GM10248 (cell line): Measurements from ENCODE around the gene SLIT3.

ENCODE experiments used
- CTCF ChIA-PET: fragments of 300-600 bp; sonication (Branson Sonifier 250); formaldehyde crosslinking; extraction: SDS; loops from one replicate; lab custom pipeline; 2021; ENCODE audit warnings: antibody characterized with exemption; lab: Yijun Ruan, JAX
- POLR2A ChIA-PET: fragments of 350-650 bp; sonication (Branson Sonifier 250); formaldehyde crosslinking; extraction: SDS; loops from one replicate; lab custom pipeline; 2020; ENCODE audit warnings: antibody characterized with exemption; lab: Yijun Ruan, JAX
- DNase-seq: peaks from one replicate; pipeline ENCODE4 v3.0.0; 2012; ENCODE audit errors: extremely low spot score
- TF ChIP-seq, protein P1 (sequence below): IDR thresholded peaks from 2 replicates; pipeline ENCODE4 v1.5.1; 2012; ENCODE audit warnings: mild to moderate bottlenecking, low read depth; ENCODE audit errors: extremely low read depth, missing control alignments, control extremely low read depth

SLIT3 gene

DNA sequence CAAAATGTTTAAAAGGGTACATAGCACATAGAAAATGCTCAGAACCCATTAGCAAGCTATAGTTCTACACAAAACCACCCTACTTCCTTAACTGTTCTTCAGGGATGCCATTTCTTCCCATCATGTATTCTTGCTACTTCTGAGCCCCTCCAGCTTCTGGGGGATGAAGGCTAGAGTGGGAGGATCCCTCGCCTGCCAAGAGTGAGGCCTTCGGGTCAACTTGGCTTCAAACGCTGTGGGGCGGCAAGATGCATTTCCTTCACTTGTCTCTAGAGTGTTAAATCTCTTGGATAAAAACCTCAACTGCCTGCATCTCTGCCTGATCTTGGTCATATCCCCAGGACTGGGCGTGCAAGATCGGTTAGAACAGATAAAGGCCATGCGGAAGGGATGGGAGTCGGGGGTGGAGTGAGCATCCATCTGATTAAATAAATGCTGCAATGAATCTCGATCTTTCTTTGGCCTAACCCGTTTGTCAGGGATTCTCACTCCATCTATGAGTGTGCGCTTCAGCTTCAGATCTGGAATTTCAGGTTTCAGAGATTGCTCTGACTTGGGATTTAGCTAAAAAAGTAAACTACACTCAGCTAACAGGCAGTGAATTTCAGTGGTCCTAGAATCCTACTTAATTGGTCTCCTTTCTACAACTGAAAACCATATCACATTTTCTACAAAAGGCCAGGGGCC is 603.8 kb downstream of the SLIT3 start:
- CTCF ChIA-PET, result interaction anchor here (0.9 kb wide), 1 partner anchor 10 kb away, joined by 3 read pairs; no protein-coding TSS in a partner anchor
- DNase-seq, result no peak
- POLR2A ChIA-PET, result no interaction called here
- TF ChIP-seq, protein P1, sequence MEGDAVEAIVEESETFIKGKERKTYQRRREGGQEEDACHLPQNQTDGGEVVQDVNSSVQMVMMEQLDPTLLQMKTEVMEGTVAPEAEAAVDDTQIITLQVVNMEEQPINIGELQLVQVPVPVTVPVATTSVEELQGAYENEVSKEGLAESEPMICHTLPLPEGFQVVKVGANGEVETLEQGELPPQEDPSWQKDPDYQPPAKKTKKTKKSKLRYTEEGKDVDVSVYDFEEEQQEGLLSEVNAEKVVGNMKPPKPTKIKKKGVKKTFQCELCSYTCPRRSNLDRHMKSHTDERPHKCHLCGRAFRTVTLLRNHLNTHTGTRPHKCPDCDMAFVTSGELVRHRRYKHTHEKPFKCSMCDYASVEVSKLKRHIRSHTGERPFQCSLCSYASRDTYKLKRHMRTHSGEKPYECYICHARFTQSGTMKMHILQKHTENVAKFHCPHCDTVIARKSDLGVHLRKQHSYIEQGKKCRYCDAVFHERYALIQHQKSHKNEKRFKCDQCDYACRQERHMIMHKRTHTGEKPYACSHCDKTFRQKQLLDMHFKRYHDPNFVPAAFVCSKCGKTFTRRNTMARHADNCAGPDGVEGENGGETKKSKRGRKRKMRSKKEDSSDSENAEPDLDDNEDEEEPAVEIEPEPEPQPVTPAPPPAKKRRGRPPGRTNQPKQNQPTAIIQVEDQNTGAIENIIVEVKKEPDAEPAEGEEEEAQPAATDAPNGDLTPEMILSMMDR, result no peak

DNA sequence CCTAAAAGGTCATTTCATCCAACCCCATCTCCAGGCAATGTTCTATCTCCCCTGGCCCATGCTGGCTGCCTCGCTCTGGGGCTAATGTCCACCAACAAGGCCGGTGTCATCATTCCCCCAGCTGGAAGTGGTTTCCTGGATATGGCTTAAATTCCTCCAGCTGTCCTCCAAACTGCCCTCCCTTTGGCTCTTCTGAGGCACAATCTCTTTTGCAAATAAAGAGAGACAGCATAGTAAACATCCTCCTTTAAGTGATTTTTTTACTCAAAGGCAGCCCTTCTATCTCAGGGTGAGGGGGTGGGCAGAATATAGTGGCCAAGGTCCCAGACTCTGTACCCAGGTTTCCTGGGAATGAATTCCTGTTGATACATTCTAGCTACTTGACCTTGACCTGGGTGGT is 604.3 kb downstream of the SLIT3 start:
- no peak for DNase-seq
- ChIA-PET CTCF (no interaction called here), POLR2A (no interaction called here)
- TF ChIP-seq, protein P1, result no peak

DNA sequence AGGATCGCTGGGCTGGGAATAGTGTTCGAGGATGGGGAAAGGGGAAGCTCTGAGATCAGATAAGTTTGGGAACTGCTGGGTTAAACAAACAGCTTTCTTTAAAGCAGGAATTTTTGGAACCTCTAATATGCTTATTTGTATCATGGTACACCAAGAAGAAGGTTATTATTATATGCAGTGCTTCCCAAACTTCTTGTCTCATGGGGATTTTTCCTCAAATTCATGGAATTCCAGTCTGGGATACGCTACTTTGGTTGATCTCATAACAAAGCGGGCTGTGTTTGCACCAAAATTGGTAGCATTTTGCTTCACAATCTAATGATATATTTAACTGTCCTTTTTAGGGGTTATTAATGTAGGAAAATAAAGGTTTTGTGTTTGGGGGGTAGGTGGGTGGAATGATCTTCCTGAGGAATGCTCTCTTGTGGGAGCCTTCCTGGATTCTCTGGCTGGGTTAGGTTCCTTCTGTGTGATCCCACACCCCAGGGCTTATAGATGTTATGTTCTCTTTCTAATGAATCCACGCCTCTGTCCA is 605.6 kb downstream of the SLIT3 start:
- ChIA-PET POLR2A (no interaction called here), CTCF (interaction anchor here (1.4 kb wide), 1 partner anchor 15 kb away, joined by 5 read pairs; no protein-coding TSS in a partner anchor)
- TF ChIP-seq, protein P1, result no peak
- DNase-seq, result no peak

DNA sequence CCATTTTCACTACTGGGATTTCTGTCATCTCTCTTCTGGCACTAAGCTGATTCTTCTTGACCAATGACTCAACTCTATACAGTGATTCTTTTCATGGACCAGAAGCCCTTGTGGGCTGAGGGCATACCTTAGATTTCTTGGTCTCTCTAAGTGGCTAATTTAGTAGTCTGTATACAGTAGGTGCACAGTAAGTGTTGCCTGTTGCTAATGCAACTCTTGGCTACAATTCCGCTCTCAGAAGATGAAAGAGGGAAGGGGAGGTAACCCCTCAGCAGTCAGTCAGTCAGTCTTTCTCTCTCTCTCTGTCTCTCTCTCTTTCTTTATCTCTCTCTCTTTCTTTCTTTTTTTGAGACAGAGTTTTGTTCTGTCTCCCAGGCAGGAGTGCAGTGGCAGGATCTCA is 606.6 kb downstream of the SLIT3 start:
- DNase-seq, result no peak
- TF ChIP-seq, protein P1, result no peak
- ChIA-PET POLR2A (no interaction called here), CTCF (interaction anchor here (1.4 kb wide), 1 partner anchor 13 kb away, joined by 5 read pairs; no protein-coding TSS in a partner anchor)

DNA sequence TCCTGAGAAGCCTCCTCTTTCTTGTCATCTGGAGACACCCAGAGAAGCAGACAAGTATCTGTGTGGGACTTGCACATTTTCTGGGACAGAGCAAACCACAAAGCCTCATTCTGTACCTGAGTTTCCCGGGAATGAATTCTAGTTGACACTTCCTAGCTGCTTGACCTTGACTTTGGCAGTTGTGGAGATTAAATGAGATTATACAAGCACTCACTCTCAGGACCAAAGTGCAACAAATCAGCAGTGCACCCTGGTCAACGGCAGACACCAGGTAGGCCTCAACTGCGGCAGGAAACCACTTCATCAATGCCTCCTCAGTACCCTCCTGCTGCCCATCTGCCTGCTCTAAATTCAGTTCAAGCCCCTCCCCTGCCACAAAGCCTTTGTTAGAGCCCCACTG is 607.1 kb downstream of the SLIT3 start:
- POLR2A ChIA-PET, result no interaction called here
- TF ChIP-seq, protein P1, result no peak
- CTCF ChIA-PET, result interaction anchor here (1.4 kb wide), 1 partner anchor 13 kb away, joined by 5 read pairs; no protein-coding TSS in a partner anchor

DNA sequence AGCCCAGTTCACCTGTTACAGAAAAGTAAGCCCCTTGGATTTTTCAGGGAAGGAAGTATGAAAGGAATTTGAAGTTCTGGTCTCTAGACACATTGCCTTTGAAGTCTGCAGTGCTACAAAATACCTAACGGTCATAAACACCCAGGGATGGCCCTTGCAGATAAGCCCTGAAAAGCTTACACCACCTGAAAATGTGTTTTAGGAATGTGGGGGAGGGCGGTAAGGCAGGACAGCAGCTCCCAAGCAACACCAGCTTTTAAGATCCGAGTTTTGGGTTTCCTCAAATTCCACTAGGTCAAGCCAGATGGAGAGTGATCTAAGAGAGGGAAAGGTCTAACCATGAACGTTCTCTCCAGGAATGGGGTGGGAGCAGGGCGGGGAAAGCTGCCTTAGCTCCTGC is 607.6 kb downstream of the SLIT3 start:
- DNase-seq, result no peak
- CTCF ChIA-PET, result interaction anchor here (2.9 kb wide), 1 partner anchor 13 kb away, joined by 19 read pairs; no protein-coding TSS in a partner anchor
- POLR2A ChIA-PET, result interaction anchor here (0.7 kb wide), 1 partner anchor 619 kb away, joined by 3 read pairs; no protein-coding TSS in a partner anchor
- TF ChIP-seq, protein P1, result no peak

More for the DNA sequence above, 607.1 kb downstream of the SLIT3 start:
- no peak for DNase-seq
